SK-N-SH treated with all-trans-retinoic acid at 6 μM for 48 hours (cell line): ENCODE data around the gene IGF1R.

Experiments
- ATAC-seq: fragments of 200-7000 bp; cut with Tn5 transposase; 3 replicates; pipeline ENCODE4 v1.9.1; 2020; ENCODE audit warnings: mild to moderate bottlenecking, moderate library complexity
- ARNTL ChIP-seq: fragments of 450-650 bp; formaldehyde crosslinking; IDR thresholded peaks from 2 replicates; pipeline ENCODE4 v1.5.0; 2020; ENCODE audit warnings: low read depth, mild to moderate bottlenecking, moderate library complexity, borderline replicate concordance
- BACH2 ChIP-seq: fragments of 250-450 bp; sonication (Bioruptor Pico); IDR thresholded peaks from 2 replicates; pipeline ENCODE4 v1.9.0; 2021; ENCODE audit warnings: mild to moderate bottlenecking, borderline replicate concordance
- CSDC2 ChIP-seq: fragments of 250-450 bp; sonication (Bioruptor Pico); IDR thresholded peaks from 2 replicates; pipeline ENCODE4 v1.5.0; 2020; ENCODE audit warnings: mild to moderate bottlenecking, moderate library complexity
- ESRRG ChIP-seq: fragments of 250-450 bp; sonication (Bioruptor Pico); IDR thresholded peaks from 2 replicates; pipeline ENCODE4 v1.6.1; 2021; ENCODE audit warnings: mild to moderate bottlenecking
- GLIS3 ChIP-seq: fragments of 250-450 bp; sonication (Bioruptor Pico); IDR thresholded peaks from 2 replicates; pipeline ENCODE4 v1.5.0; 2020; ENCODE audit warnings: mild to moderate bottlenecking, moderate library complexity
- ISL1 ChIP-seq: fragments of 250-450 bp; sonication (Bioruptor Pico); IDR thresholded peaks from 2 replicates; pipeline ENCODE4 v2.1.2; 2022; ENCODE audit warnings: mild to moderate bottlenecking, moderate library complexity
- OSR1 ChIP-seq: fragments of 250-450 bp; sonication (Bioruptor Pico); IDR thresholded peaks from 2 replicates; pipeline ENCODE4 v1.8.0; 2022; ENCODE audit warnings: moderate library complexity, mild to moderate bottlenecking, inconsistent platforms
- PPARA ChIP-seq: fragments of 250-450 bp; sonication (Bioruptor Pico); IDR thresholded peaks from 2 replicates; pipeline ENCODE4 v1.5.0; 2020; ENCODE audit warnings: mild to moderate bottlenecking, borderline replicate concordance
- RARB ChIP-seq: fragments of 250-450 bp; sonication (Bioruptor Pico); IDR thresholded peaks from 2 replicates; pipeline ENCODE4 v1.8.0; 2021; ENCODE audit warnings: mild to moderate bottlenecking, moderate library complexity
- SNAI2 ChIP-seq: fragments of 250-450 bp; sonication (Bioruptor Pico); IDR thresholded peaks from 2 replicates; pipeline ENCODE4 v1.5.0; 2020; ENCODE audit warnings: mild to moderate bottlenecking, moderate library complexity
- TCF4 ChIP-seq: fragments of 250-450 bp; sonication (Bioruptor Pico); IDR thresholded peaks from 2 replicates; pipeline ENCODE4 v1.8.0; 2021; ENCODE audit warnings: mild to moderate bottlenecking, moderate library complexity, borderline replicate concordance
- TOX ChIP-seq: fragments of 250-450 bp; sonication (Bioruptor Pico); IDR thresholded peaks from 2 replicates; pipeline ENCODE4 v1.8.0; 2021; ENCODE audit warnings: mild to moderate bottlenecking, moderate library complexity, borderline replicate concordance
- ZC3H10 ChIP-seq: fragments of 250-450 bp; sonication (Bioruptor Pico); IDR thresholded peaks from 2 replicates; pipeline ENCODE4 v1.5.1; 2021; ENCODE audit warnings: mild to moderate bottlenecking, moderate library complexity
- ZFP3 ChIP-seq: fragments of 250-450 bp; sonication (Bioruptor Pico); IDR thresholded peaks from 2 replicates; pipeline ENCODE4 v1.5.0; 2020; ENCODE audit warnings: mild to moderate bottlenecking, moderate library complexity
- ZFP30 ChIP-seq: fragments of 450-650 bp; formaldehyde crosslinking; IDR thresholded peaks from 2 replicates; pipeline ENCODE4 v1.5.0; 2022; ENCODE audit warnings: mild to moderate bottlenecking, moderate library complexity
- ZNF565 ChIP-seq: fragments of 450-650 bp; formaldehyde crosslinking; conservative IDR thresholded peaks from 2 replicates; pipeline ENCODE4 v1.5.0; 2020; ENCODE audit warnings: low read depth, mild to moderate bottlenecking, moderate library complexity
- ZNF70 ChIP-seq: fragments of 450-650 bp; formaldehyde crosslinking; IDR thresholded peaks from 2 replicates; pipeline ENCODE4 v1.5.0; 2020; ENCODE audit warnings: mild to moderate bottlenecking, moderate library complexity
- ZNF8 ChIP-seq: fragments of 450-650 bp; formaldehyde crosslinking; IDR thresholded peaks from 2 replicates; pipeline ENCODE4 v1.5.0; 2020; ENCODE audit warnings: mild to moderate bottlenecking, moderate library complexity
- TF ChIP-seq, protein P1 (sequence below): fragments of 250-450 bp; sonication (Bioruptor Pico); IDR thresholded peaks from 2 replicates; pipeline ENCODE4 v1.8.0; 2020; ENCODE audit warnings: mild to moderate bottlenecking, moderate library complexity, borderline replicate concordance
- TF ChIP-seq, protein P2 (sequence below): fragments of 250-450 bp; sonication (Bioruptor Pico); IDR thresholded peaks from 2 replicates; pipeline ENCODE4 v1.8.0; 2021; ENCODE audit warnings: low read depth, mild to moderate bottlenecking, moderate library complexity, borderline replicate concordance
- TF ChIP-seq, protein P3 (sequence below): fragments of 250-450 bp; sonication (Bioruptor Pico); IDR thresholded peaks from 2 replicates; pipeline ENCODE4 v1.5.0; 2020; ENCODE audit warnings: mild to moderate bottlenecking, moderate library complexity
- TF ChIP-seq, protein P4 (sequence below): fragments of 250-450 bp; sonication (Bioruptor Pico); IDR thresholded peaks from 2 replicates; pipeline ENCODE4 v1.5.1; 2020; ENCODE audit warnings: low read depth, mild to moderate bottlenecking, moderate library complexity
- TF ChIP-seq, protein P5 (sequence below): fragments of 250-450 bp; sonication (Bioruptor Pico); IDR thresholded peaks from 2 replicates; pipeline ENCODE4 v1.5.1; 2021; ENCODE audit warnings: mild to moderate bottlenecking, moderate library complexity

IGF1R gene

DNA sequence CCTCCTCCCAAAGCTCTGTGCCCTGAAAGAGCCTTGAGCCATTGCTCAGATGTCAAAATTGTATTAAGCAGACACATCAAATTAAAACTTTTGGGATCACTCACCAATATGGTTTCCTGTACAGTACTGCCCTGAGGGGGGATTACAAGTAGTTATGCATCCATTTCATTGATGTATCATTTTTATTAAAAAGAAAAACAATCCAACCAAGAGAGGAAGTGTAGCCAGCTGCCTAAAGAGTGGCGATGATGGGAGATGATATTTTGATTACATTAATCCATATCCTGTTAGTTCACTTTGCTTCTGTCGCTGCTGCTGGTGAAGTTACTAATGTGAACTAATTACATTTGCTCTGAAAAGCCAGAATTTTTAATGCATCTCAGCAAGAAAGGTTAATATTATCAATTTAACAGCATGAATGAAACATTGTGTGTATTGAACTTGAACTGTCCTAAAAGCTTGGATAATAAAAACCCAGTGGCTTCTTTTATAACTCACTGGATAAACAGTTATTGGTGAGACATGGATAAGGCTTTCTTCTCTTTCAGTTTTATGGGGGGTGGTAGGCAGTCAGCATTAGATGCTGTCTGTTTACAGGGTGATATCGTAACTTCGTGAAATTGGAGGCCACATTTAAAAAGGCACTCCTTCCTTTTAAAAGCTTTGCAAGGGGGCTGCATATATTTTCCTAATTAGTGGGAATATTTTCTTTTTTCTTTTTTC lies 87.7 kb downstream of the IGF1R start:
- TF ChIP-seq ZNF70 (CRISPR knock-in tag) (peak; percentile 5; the same call in 1 of the 2 replicates), CSDC2 (CRISPR knock-in tag) (no peak), BACH2 (CRISPR knock-in tag) (no peak), ZFP3 (CRISPR knock-in tag) (no peak), ESRRG (no peak; the same call in 1 of the 2 replicates), OSR1 (no peak), ZNF8 (CRISPR knock-in tag) (no peak; the same call in 1 of the 2 replicates), PPARA (no peak), GLIS3 (CRISPR knock-in tag) (peak; percentile 54; the same call in 1 of the 2 replicates), TCF4 (peak; percentile 97), RARB (CRISPR knock-in tag) (no peak), ZNF565 (no peak), SNAI2 (CRISPR knock-in tag) (no peak), ZC3H10 (CRISPR knock-in tag) (no peak), ZFP30 (CRISPR knock-in tag) (no peak), ARNTL (CRISPR knock-in tag) (no peak), TOX (CRISPR knock-in tag) (no peak), ISL1 (CRISPR knock-in tag) (peak; percentile 86)
- TF ChIP-seq, protein P1, sequence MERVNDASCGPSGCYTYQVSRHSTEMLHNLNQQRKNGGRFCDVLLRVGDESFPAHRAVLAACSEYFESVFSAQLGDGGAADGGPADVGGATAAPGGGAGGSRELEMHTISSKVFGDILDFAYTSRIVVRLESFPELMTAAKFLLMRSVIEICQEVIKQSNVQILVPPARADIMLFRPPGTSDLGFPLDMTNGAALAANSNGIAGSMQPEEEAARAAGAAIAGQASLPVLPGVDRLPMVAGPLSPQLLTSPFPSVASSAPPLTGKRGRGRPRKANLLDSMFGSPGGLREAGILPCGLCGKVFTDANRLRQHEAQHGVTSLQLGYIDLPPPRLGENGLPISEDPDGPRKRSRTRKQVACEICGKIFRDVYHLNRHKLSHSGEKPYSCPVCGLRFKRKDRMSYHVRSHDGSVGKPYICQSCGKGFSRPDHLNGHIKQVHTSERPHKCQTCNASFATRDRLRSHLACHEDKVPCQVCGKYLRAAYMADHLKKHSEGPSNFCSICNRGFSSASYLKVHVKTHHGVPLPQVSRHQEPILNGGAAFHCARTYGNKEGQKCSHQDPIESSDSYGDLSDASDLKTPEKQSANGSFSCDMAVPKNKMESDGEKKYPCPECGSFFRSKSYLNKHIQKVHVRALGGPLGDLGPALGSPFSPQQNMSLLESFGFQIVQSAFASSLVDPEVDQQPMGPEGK (CRISPR knock-in tag), result 0 out of 2 replicates have a peak, but pooled peaks have one; percentile 43
- TF ChIP-seq, protein P2, sequence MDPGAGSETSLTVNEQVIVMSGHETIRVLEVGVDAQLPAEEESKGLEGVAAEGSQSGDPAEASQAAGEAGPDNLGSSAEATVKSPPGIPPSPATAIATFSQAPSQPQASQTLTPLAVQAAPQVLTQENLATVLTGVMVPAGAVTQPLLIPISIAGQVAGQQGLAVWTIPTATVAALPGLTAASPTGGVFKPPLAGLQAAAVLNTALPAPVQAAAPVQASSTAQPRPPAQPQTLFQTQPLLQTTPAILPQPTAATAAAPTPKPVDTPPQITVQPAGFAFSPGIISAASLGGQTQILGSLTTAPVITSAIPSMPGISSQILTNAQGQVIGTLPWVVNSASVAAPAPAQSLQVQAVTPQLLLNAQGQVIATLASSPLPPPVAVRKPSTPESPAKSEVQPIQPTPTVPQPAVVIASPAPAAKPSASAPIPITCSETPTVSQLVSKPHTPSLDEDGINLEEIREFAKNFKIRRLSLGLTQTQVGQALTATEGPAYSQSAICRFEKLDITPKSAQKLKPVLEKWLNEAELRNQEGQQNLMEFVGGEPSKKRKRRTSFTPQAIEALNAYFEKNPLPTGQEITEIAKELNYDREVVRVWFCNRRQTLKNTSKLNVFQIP (CRISPR knock-in tag), result no peak
- TF ChIP-seq, protein P3, sequence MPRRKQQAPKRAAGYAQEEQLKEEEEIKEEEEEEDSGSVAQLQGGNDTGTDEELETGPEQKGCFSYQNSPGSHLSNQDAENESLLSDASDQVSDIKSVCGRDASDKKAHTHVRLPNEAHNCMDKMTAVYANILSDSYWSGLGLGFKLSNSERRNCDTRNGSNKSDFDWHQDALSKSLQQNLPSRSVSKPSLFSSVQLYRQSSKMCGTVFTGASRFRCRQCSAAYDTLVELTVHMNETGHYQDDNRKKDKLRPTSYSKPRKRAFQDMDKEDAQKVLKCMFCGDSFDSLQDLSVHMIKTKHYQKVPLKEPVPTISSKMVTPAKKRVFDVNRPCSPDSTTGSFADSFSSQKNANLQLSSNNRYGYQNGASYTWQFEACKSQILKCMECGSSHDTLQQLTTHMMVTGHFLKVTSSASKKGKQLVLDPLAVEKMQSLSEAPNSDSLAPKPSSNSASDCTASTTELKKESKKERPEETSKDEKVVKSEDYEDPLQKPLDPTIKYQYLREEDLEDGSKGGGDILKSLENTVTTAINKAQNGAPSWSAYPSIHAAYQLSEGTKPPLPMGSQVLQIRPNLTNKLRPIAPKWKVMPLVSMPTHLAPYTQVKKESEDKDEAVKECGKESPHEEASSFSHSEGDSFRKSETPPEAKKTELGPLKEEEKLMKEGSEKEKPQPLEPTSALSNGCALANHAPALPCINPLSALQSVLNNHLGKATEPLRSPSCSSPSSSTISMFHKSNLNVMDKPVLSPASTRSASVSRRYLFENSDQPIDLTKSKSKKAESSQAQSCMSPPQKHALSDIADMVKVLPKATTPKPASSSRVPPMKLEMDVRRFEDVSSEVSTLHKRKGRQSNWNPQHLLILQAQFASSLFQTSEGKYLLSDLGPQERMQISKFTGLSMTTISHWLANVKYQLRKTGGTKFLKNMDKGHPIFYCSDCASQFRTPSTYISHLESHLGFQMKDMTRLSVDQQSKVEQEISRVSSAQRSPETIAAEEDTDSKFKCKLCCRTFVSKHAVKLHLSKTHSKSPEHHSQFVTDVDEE (CRISPR knock-in tag), result peak; percentile 95
- TF ChIP-seq, protein P4, sequence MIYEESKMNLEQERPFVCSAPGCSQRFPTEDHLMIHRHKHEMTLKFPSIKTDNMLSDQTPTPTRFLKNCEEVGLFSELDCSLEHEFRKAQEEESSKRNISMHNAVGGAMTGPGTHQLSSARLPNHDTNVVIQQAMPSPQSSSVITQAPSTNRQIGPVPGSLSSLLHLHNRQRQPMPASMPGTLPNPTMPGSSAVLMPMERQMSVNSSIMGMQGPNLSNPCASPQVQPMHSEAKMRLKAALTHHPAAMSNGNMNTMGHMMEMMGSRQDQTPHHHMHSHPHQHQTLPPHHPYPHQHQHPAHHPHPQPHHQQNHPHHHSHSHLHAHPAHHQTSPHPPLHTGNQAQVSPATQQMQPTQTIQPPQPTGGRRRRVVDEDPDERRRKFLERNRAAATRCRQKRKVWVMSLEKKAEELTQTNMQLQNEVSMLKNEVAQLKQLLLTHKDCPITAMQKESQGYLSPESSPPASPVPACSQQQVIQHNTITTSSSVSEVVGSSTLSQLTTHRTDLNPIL (CRISPR knock-in tag), result peak; percentile 44
- TF ChIP-seq, protein P5, sequence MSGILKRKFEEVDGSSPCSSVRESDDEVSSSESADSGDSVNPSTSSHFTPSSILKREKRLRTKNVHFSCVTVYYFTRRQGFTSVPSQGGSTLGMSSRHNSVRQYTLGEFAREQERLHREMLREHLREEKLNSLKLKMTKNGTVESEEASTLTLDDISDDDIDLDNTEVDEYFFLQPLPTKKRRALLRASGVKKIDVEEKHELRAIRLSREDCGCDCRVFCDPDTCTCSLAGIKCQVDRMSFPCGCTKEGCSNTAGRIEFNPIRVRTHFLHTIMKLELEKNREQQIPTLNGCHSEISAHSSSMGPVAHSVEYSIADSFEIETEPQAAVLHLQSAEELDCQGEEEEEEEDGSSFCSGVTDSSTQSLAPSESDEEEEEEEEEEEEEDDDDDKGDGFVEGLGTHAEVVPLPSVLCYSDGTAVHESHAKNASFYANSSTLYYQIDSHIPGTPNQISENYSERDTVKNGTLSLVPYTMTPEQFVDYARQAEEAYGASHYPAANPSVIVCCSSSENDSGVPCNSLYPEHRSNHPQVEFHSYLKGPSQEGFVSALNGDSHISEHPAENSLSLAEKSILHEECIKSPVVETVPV (CRISPR knock-in tag), result peak; percentile 90
- TF ChIP-seq, all 23 proteins: peak for 8
- peak; percentile 76 for ATAC-seq

DNA sequence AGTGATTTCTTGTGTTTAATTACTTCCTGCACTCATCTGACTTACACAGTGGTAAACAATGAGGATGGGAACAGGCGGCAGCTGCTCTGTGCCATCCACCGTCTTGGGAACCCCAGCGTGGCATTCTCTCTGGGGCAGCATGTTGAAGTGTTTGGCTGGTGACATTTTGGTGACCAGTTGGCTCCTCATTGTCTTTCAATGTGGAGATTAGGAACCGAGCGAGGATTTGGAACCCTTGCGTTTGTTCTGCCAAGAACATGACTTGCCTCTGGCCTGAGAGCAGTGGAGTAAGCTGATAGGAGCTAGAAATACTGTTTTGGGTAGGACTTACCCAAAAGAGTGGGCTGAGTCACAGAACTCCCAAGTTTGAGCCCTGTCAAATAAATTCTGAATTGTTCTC lies 88.8 kb downstream of the IGF1R start:
- ATAC-seq, result no peak
- TF ChIP-seq TOX (CRISPR knock-in tag) (no peak), ARNTL (CRISPR knock-in tag) (no peak), ZNF565 (no peak), ZFP3 (CRISPR knock-in tag) (no peak), BACH2 (CRISPR knock-in tag) (no peak), ISL1 (CRISPR knock-in tag) (no peak), ZNF8 (CRISPR knock-in tag) (no peak), PPARA (no peak), TCF4 (no peak), ZNF70 (CRISPR knock-in tag) (no peak), ZFP30 (CRISPR knock-in tag) (no peak)
- TF ChIP-seq, protein P1 (CRISPR knock-in tag), result no peak
- TF ChIP-seq, protein P4 (CRISPR knock-in tag), result no peak
